OCI-LY7 (cell line): ENCODE results near the gene SLC29A1. TPM values are rescaled to one million over a fixed set of nuclear protein-coding genes. Genes with fewer than 3 reads are reported as not detected.

ENCODE experiments used
- BruUV-seq: library from RNA; stranded (reverse); fragments of 400-500 nt; replicated peaks from 2 replicates; lab custom pipeline; 2021; lab: Mats Ljungman, UMichigan
- CTCF ChIA-PET: fragments of 300-600 bp; sonication (Branson Sonifier 250); formaldehyde crosslinking; loops from one replicate; lab custom pipeline; 2022; ENCODE audit warnings: antibody characterized with exemption; ENCODE audit not compliant: unreplicated experiment; lab: Charles Lee
- POLR2A ChIA-PET: fragments of 300-600 bp; sonication (Branson Sonifier 250); formaldehyde crosslinking; loops from one replicate; lab custom pipeline; 2022; ENCODE audit warnings: antibody characterized with exemption; lab: Charles Lee
- DNase-seq: peaks from one replicate; pipeline ENCODE4 v3.0.0-alpha.2; 2015; ENCODE audit warnings: low spot score
- H2AFZ ChIP-seq: fragments of 200-600 bp; sonication (generic), shearing (Covaris generic); 2 replicates; pipeline ENCODE4 v1.6.1; 2014; ENCODE audit warnings: mild to moderate bottlenecking, antibody characterized with exemption, low read length, moderate library complexity
- H3K27ac ChIP-seq: fragments of 200-600 bp; sonication (generic); 2 replicates; pipeline ENCODE4 v1.5.1; 2014; ENCODE audit warnings: mixed run types, low read depth, mild to moderate bottlenecking, moderate library complexity, low read length, inconsistent platforms; ENCODE audit not compliant: poor library complexity, severe bottlenecking
- H3K36me3 ChIP-seq: fragments of 200-600 bp; sonication (generic); 2 replicates; pipeline ENCODE4 v1.6.1; 2014; ENCODE audit warnings: mild to moderate bottlenecking, antibody characterized with exemption, low read length, moderate library complexity, mixed read lengths; ENCODE audit not compliant: insufficient read depth
- H3K4me1 ChIP-seq: fragments of 200-600 bp; sonication (generic); 2 replicates; pipeline ENCODE4 v1.5.1; 2014; ENCODE audit warnings: mild to moderate bottlenecking, low read length; ENCODE audit not compliant: insufficient read depth, poor library complexity, severe bottlenecking
- H3K4me2 ChIP-seq: fragments of 200-600 bp; sonication (generic); 2 replicates; pipeline ENCODE4 v1.6.1; 2014; ENCODE audit warnings: mild to moderate bottlenecking, low read length
- H3K4me3 ChIP-seq: fragments of 200-600 bp; sonication (generic); 2 replicates; pipeline ENCODE4 v1.5.1; 2014; ENCODE audit warnings: mild to moderate bottlenecking, low read depth, low read length; ENCODE audit not compliant: poor library complexity, severe bottlenecking
- H3K79me2 ChIP-seq: fragments of 200-600 bp; sonication (generic); 2 replicates; pipeline ENCODE4 v1.6.1; 2016; ENCODE audit warnings: low read depth, mild to moderate bottlenecking, low read length, moderate library complexity, mixed read lengths; ENCODE audit not compliant: insufficient read depth
- H3K9me2 ChIP-seq: fragments of 200-600 bp; sonication (generic); 2 replicates; pipeline ENCODE4 v1.6.1; 2016; ENCODE audit warnings: mild to moderate bottlenecking, low read length, mixed read lengths; ENCODE audit not compliant: insufficient read depth
- H3K9me3 ChIP-seq: fragments of 200-600 bp; sonication (generic); 2 replicates; pipeline ENCODE4 v1.6.1; 2014; ENCODE audit warnings: mild to moderate bottlenecking, mixed run types, low read length, mixed read lengths
- H4K20me1 ChIP-seq: fragments of 200-600 bp; sonication (generic); 2 replicates; pipeline ENCODE4 v1.6.1; 2014; ENCODE audit warnings: mild to moderate bottlenecking, antibody characterized with exemption, low read length, moderate library complexity, mixed read lengths; ENCODE audit not compliant: insufficient read depth
- EZH2phosphoT487 ChIP-seq: fragments of 200-600 bp; sonication (generic); IDR thresholded peaks from 2 replicates; pipeline ENCODE4 v1.6.1; 2018; ENCODE audit warnings: low read depth, borderline replicate concordance, mild to moderate bottlenecking, mixed run types, antibody characterized with exemption, low read length, moderate library complexity, mixed read lengths
- intact Hi-C: fragments of 100-400 bp; cut with micrococcal nuclease; formaldehyde crosslinking; loops from one replicate; pipeline ENCODE4 v1.10.0; 2022; ENCODE audit not compliant: unreplicated experiment
- total RNA-seq, 2 experiments: library from RNA; depleted of rRNA in 1 of 2; stranded (reverse); fragments of >200 nt in 1 of 2; shearing (Covaris generic) in 1 of 2; gene quantifications; 2 replicates each; pipeline ENCODE4 v1.2.3, GENCODE V29; 2014 to 2022
- TF ChIP-seq, protein P1 (sequence below): fragments of 200-600 bp; sonication (generic); conservative IDR thresholded peaks from 2 replicates; pipeline ENCODE4 v1.5.1; 2014; ENCODE audit warnings: mild to moderate bottlenecking, antibody characterized with exemption, low read length, moderate library complexity, mixed read lengths

The SLC29A1 gene
- total RNA-seq, 2 experiments from 2014 or later = 52.6 to 64.6 TPM

DNA sequence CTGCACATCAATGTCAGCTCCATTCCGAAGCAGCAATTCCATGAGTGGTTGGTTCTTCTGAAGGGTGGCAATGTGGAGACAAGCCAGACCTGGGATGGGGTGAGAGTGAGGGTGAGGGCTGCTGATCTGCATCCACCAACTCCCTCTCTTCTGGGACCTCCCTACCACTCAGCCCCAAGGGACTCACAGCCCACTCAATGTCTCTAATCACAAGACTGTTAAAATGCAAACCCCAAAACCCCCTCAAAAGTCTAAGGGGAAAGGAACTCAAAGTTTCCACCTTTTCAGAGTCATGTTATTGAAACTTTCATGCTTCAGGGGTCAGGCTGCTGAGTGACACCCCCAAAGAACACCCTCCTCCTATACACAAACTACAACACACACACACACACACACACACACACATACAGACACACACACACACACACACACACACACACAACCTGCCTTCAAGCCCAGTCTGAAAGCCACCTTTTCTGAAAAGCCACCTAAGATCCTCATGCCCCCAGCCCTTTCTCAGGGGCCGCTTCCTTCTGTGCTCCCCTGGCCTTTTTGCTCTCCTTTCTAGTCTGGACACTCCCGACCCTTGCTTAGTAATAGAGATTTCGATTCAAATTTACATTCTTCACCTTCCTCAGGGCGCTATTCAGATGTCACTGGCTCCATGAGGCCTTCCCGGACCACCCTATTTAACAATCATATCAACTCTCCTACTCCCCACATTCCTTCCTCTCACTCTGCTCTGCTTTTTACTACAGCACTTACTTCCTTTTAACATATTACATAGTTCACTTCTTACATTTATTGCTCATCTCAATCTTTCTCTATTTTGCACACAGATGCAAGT, 37.3 kb downstream of the SLC29A1 start:
- Histone ChIP-seq H3K79me2 (peaks cover 41% of the 10 kb centered on the region), H3K4me3 (no peak overlapping the region), H3K4me2 (peak overlapping the region; percentile 96), H3K9me2 (no peaks in the 10 kb centered on the region), H3K4me1 (peaks cover 62% of the 10 kb centered on the region), H3K36me3 (peaks cover 63% of the 10 kb centered on the region), H2AFZ (no peak overlapping the region), H4K20me1 (no peaks in the 10 kb centered on the region), H3K27ac (peak overlapping the region; percentile 25), H3K9me3 (no peaks in the 10 kb centered on the region)
- TF ChIP-seq, protein P1, sequence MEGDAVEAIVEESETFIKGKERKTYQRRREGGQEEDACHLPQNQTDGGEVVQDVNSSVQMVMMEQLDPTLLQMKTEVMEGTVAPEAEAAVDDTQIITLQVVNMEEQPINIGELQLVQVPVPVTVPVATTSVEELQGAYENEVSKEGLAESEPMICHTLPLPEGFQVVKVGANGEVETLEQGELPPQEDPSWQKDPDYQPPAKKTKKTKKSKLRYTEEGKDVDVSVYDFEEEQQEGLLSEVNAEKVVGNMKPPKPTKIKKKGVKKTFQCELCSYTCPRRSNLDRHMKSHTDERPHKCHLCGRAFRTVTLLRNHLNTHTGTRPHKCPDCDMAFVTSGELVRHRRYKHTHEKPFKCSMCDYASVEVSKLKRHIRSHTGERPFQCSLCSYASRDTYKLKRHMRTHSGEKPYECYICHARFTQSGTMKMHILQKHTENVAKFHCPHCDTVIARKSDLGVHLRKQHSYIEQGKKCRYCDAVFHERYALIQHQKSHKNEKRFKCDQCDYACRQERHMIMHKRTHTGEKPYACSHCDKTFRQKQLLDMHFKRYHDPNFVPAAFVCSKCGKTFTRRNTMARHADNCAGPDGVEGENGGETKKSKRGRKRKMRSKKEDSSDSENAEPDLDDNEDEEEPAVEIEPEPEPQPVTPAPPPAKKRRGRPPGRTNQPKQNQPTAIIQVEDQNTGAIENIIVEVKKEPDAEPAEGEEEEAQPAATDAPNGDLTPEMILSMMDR = no peak
- no peak for TF ChIP-seq EZH2phosphoT487
- BruUV-seq = no TSS peak
- ChIA-PET CTCF (no interaction called here), POLR2A (interaction anchor here (4.3 kb wide), 1 partner anchor 13 kb away, joined by 22 read pairs; the partner anchor contains the start of gene HSP90AB1)
- intact Hi-C loops = no loop called here
- DNase-seq = no peak

DNA sequence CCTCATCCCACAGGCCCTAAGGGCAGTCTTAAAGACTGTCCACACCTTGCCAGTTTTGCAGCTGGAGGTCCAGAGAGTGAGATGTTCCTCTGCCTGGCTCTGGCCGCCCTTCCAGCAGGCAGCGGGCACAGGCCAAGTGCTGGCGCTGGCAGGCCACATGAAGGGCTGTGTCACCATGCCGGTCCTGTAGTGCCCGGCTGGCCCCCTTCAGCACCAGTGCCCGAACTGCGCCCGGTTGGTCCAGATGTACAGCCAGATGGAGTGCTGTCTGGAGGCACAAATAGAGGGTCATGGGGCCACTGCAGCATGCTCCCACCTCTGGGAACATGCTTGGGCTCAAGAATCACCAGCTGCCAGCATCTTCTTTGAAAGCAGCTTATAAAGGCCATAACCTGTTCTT, 38.2 kb downstream of the SLC29A1 start:
- no peak for DNase-seq
- H3K79me2 ChIP-seq = peaks cover 41% of the 10 kb centered on the region
- H2AFZ ChIP-seq = no peak overlapping the region
- BruUV-seq = no TSS peak
- H3K4me2 ChIP-seq = peak overlapping the region; percentile 96
- no peak for TF ChIP-seq EZH2phosphoT487
- TF ChIP-seq, protein P1 = no peak
- POLR2A ChIA-PET = interaction anchor here (0.6 to 4.3 kb wide), 5 partner anchors 14 to 764 kb away, joined by 3 to 22 read pairs (median 3); partner anchors contain the start of gene HSP90AB1
- intact Hi-C loops = no loop called here
- H3K9me2 ChIP-seq = no peaks in the 10 kb centered on the region
- no peaks in the 10 kb centered on the region for H4K20me1 ChIP-seq
- peak overlapping the region; percentile 85 for H3K27ac ChIP-seq
- peaks cover 57% of the 10 kb centered on the region for H3K36me3 ChIP-seq
- H3K4me3 ChIP-seq = no peak overlapping the region
- H3K9me3 ChIP-seq = no peaks in the 10 kb centered on the region
- CTCF ChIA-PET = interaction anchor here (1.5 kb wide), 1 partner anchor 37 kb away, joined by 4 read pairs; no protein-coding TSS in a partner anchor
- peaks cover 62% of the 10 kb centered on the region for H3K4me1 ChIP-seq
